Activated CD4-positive, CD25-positive, alpha-beta regulatory T cell treated with anti-CD3 and anti-CD28 coated beads, Interleukin-2, amount 50 U/mL, for 72 hours (primary cell): Measurements from ENCODE around the gene CACFD1.

Experiments used
- DNase-seq: peaks from one replicate; pipeline ENCODE4 v3.0.0; 2021

Gene CACFD1

GRCh38 chr9:133505901-133506652, 46.3 kb downstream of the CACFD1 start:
- no peak for DNase-seq

GRCh38 chr9:133506653-133507038, 46.9 kb downstream of the CACFD1 start:
- no peak for DNase-seq

- DNase-seq, result no peak
These were observed 47.6 kb downstream of the CACFD1 start for GRCh38 chr9:133507246-133507965.

GRCh38 chr9:133508046-133508445, 48.3 kb downstream of the CACFD1 start:
- DNase-seq, result no peak

GRCh38 chr9:133509179-133510083, 49.7 kb downstream of the CACFD1 start:
- DNase-seq, result no peak

GRCh38 chr9:133510926-133511505, 51.2 kb downstream of the CACFD1 start:
- DNase-seq, result no peak

GRCh38 chr9:133511607-133512006, 51.8 kb downstream of the CACFD1 start:
- no peak for DNase-seq

GRCh38 chr9:133512253-133513213, 52.8 kb downstream of the CACFD1 start:
- no peak for DNase-seq

- no peak for DNase-seq
These were observed 53.7 kb downstream of the CACFD1 start for GRCh38 chr9:133513214-133514100.

GRCh38 chr9:133514460-133515239, 54.9 kb downstream of the CACFD1 start:
- DNase-seq, result no peak

GRCh38 chr9:133515240-133515610, 55.4 kb downstream of the CACFD1 start:
- no peak for DNase-seq

GRCh38 chr9:133515615-133516255, 56.0 kb downstream of the CACFD1 start:
- DNase-seq, result no peak

GRCh38 chr9:133516256-133516960, 56.6 kb downstream of the CACFD1 start:
- no peak for DNase-seq

- no peak for DNase-seq
These were observed 57.2 kb downstream of the CACFD1 start for GRCh38 chr9:133516961-133517350.

- no peak for DNase-seq
These were observed 57.9 kb downstream of the CACFD1 start for GRCh38 chr9:133517711-133518110.

- DNase-seq, result no peak
These were observed 58.4 kb downstream of the CACFD1 start for GRCh38 chr9:133518200-133518599.

GRCh38 chr9:133518706-133519449, 59.1 kb downstream of the CACFD1 start:
- DNase-seq, result no peak

GRCh38 chr9:133519693-133520092, 59.9 kb downstream of the CACFD1 start:
- DNase-seq, result no peak
